H9 (cell line): Measurements from ENCODE around the gene HECW1. TPM values are rescaled to one million over a fixed set of nuclear protein-coding genes. Genes with fewer than 3 reads are reported as not detected.

Experiments used
- DNase-seq: peaks from one replicate; pipeline ENCODE4 v3.0.0-alpha.2; 2017
- H2AFZ ChIP-seq: one replicate; pipeline ENCODE4 v1.6.1; 2013; ENCODE audit warnings: mild to moderate bottlenecking, low read length, control low read depth, moderate library complexity
- H2AK5ac ChIP-seq: 2 replicates; pipeline ENCODE4 v1.6.1; 2013; ENCODE audit warnings: low read length, control low read depth, mixed read lengths; ENCODE audit not compliant: insufficient read length
- H2BK120ac ChIP-seq: one replicate; pipeline ENCODE4 v1.6.1; 2013; ENCODE audit warnings: low read depth, mild to moderate bottlenecking, low read length, control low read depth, inconsistent platforms; ENCODE audit not compliant: poor library complexity, severe bottlenecking
- H2BK12ac ChIP-seq: 2 replicates; pipeline ENCODE4 v1.6.1; 2013; ENCODE audit warnings: low read length, control low read depth, mixed read lengths, low read depth; ENCODE audit not compliant: insufficient read length
- H2BK15ac ChIP-seq: 2 replicates; pipeline ENCODE4 v1.6.1; 2013; ENCODE audit warnings: low read depth, low read length, control low read depth
- H2BK20ac ChIP-seq: one replicate; pipeline ENCODE4 v1.6.1; 2013; ENCODE audit warnings: low read depth, mild to moderate bottlenecking, low read length, control low read depth, inconsistent platforms; ENCODE audit not compliant: poor library complexity, severe bottlenecking
- H2BK5ac ChIP-seq: 2 replicates; pipeline ENCODE4 v1.6.1; 2013; ENCODE audit warnings: low read length, control low read depth, mixed read lengths; ENCODE audit not compliant: insufficient read length
- H3K14ac ChIP-seq: 2 replicates; pipeline ENCODE4 v1.6.1; 2013; ENCODE audit warnings: low read length, control low read depth; ENCODE audit not compliant: insufficient read depth
- H3K18ac ChIP-seq: 2 replicates; pipeline ENCODE4 v1.6.1; 2013; ENCODE audit warnings: low read depth, mild to moderate bottlenecking, mixed read lengths, low read length, control low read depth; ENCODE audit not compliant: insufficient read length
- H3K23ac ChIP-seq: 2 replicates; pipeline ENCODE4 v1.6.1; 2013; ENCODE audit warnings: low read length, control low read depth, mixed read lengths, low read depth; ENCODE audit not compliant: insufficient read length
- H3K23me2 ChIP-seq: 2 replicates; pipeline ENCODE4 v1.6.1; 2013; ENCODE audit warnings: low read depth, mild to moderate bottlenecking, mixed read lengths, low read length, control low read depth; ENCODE audit not compliant: insufficient read length, poor library complexity, severe bottlenecking
- H3K27ac ChIP-seq: 2 replicates; pipeline ENCODE4 v1.5.1; 2013; ENCODE audit warnings: low read length, control low read depth, mixed read lengths, low read depth; ENCODE audit not compliant: insufficient read length
- H3K27me3 ChIP-seq: 2 replicates; pipeline ENCODE4 v1.6.1; 2013; ENCODE audit warnings: low read length, control low read depth, inconsistent platforms; ENCODE audit not compliant: insufficient read depth
- H3K4ac ChIP-seq: 2 replicates; pipeline ENCODE4 v1.6.1; 2013; ENCODE audit warnings: low read depth, mild to moderate bottlenecking, control low read depth, inconsistent platforms, low read length, moderate library complexity
- H3K4me1 ChIP-seq: 2 replicates; pipeline ENCODE4 v1.6.1; 2013; ENCODE audit warnings: low read length, control low read depth, inconsistent platforms; ENCODE audit not compliant: insufficient read depth
- H3K4me2 ChIP-seq: 2 replicates; pipeline ENCODE4 v1.6.1; 2013; ENCODE audit warnings: low read length, control low read depth, mixed read lengths; ENCODE audit not compliant: insufficient read length, insufficient read depth
- H3K56ac ChIP-seq: 2 replicates; pipeline ENCODE4 v1.6.1; 2013; ENCODE audit warnings: low read depth, mild to moderate bottlenecking, mixed read lengths, low read length, control low read depth; ENCODE audit not compliant: insufficient read length
- H3K79me1 ChIP-seq: 2 replicates; pipeline ENCODE4 v1.6.1; 2013; ENCODE audit warnings: low read depth, mild to moderate bottlenecking, moderate library complexity, low read length, control low read depth, inconsistent platforms; ENCODE audit not compliant: insufficient read depth, poor library complexity, severe bottlenecking
- H3K79me2 ChIP-seq: 2 replicates; pipeline ENCODE4 v1.6.1; 2013; ENCODE audit warnings: low read length, control low read depth, inconsistent platforms; ENCODE audit not compliant: insufficient read depth
- H3K9ac ChIP-seq: 2 replicates; pipeline ENCODE4 v1.6.1; 2013; ENCODE audit warnings: low read length, control low read depth, mixed read lengths; ENCODE audit not compliant: insufficient read length; ENCODE audit errors: extremely low read depth
- H3K9me3 ChIP-seq: one replicate; pipeline ENCODE4 v1.6.1; 2013; ENCODE audit warnings: low read depth, low read length, inconsistent platforms; ENCODE audit not compliant: control insufficient read depth
- H3T11ph ChIP-seq: one replicate; pipeline ENCODE4 v1.6.1; 2013; ENCODE audit warnings: mild to moderate bottlenecking, low read length, control low read depth, inconsistent platforms
- H4K20me1 ChIP-seq: one replicate; pipeline ENCODE4 v1.6.1; 2013; ENCODE audit not compliant: control insufficient read depth, insufficient read length, insufficient read depth
- H4K5ac ChIP-seq: 2 replicates; pipeline ENCODE4 v1.6.1; 2013; ENCODE audit warnings: low read depth, mild to moderate bottlenecking, mixed read lengths, low read length, control low read depth; ENCODE audit not compliant: insufficient read length
- H4K8ac ChIP-seq: replicated peaks from 2 replicates; pipeline ENCODE4 v1.6.1; 2013; ENCODE audit warnings: low read length, control low read depth, mixed read lengths, low read depth; ENCODE audit not compliant: insufficient read length
- H4K91ac ChIP-seq: 2 replicates; pipeline ENCODE4 v1.6.1; 2013; ENCODE audit warnings: low read depth, mild to moderate bottlenecking, moderate library complexity, mixed read lengths, low read length, control low read depth; ENCODE audit not compliant: insufficient read length
- H3K27ac Mint-ChIP-seq, 3 experiments: 2 replicates in 2 of 3; 3 replicates in 1 of 3; pipeline ENCODE4 v1.8.0; 2020 to 2021; ENCODE audit warnings: mixed read lengths in 3 of 3, mild to moderate bottlenecking in 1 of 3, moderate library complexity in 1 of 3
- H3K27me3 Mint-ChIP-seq: 2 replicates; pipeline ENCODE4 v1.8.0; 2021; ENCODE audit warnings: low read depth, mild to moderate bottlenecking, moderate library complexity, mixed read lengths
- H3K36me3 Mint-ChIP-seq, 3 experiments: 2 replicates in 2 of 3; 3 replicates in 1 of 3; pipeline ENCODE4 v1.8.0; 2020 to 2021; ENCODE audit warnings: low read depth in 3 of 3, mixed read lengths in 3 of 3; ENCODE audit not compliant: insufficient read depth in 1 of 3
- H3K4me1 Mint-ChIP-seq, 2 experiments: 2 replicates each; pipeline ENCODE4 v1.8.0; 2020; ENCODE audit warnings: mixed read lengths in 2 of 2
- H3K4me3 Mint-ChIP-seq, 2 experiments: 2 replicates in 1 of 2; 3 replicates in 1 of 2; pipeline ENCODE4 v1.8.0; 2020 to 2021; ENCODE audit warnings: mild to moderate bottlenecking in 2 of 2, mixed read lengths in 2 of 2, moderate library complexity in 1 of 2
- H3K9me3 Mint-ChIP-seq, 2 experiments: 2 replicates in 1 of 2; 3 replicates in 1 of 2; pipeline ENCODE4 v1.8.0; 2020; ENCODE audit warnings: mild to moderate bottlenecking in 2 of 2, mixed read lengths in 2 of 2, moderate library complexity in 1 of 2
- WGBS: extraction: QIAGEN DNeasy Blood & Tissue Kit; methylation state at CpG from one replicate; pipeline ENCODE4 v1.1.7; 2013; ENCODE audit warnings: missing lambda C conversion rate, low lambda C conversion rate, mixed read lengths; ENCODE audit not compliant: insufficient read length; ENCODE audit errors: extremely low coverage; 5-methylcytosine and 5-hydroxymethylcytosine counted together
- total RNA-seq: library from RNA; stranded (reverse); gene quantifications from 2 replicates; pipeline ENCODE4 v1.2.1, GENCODE V29; 2021
- TF ChIP-seq, protein P1 (sequence below): fragments of 200-600 bp; sonication (generic); conservative IDR thresholded peaks from 3 replicates; pipeline ENCODE4 v1.8.0; 2021; ENCODE audit warnings: antibody characterized with exemption, mild to moderate bottlenecking

The HECW1 gene
- total RNA-seq, 1 experiment from 2014 or later = 5.0 TPM

GRCh38 chr7:43568529-43568928 lies 456.1 kb downstream of the HECW1 start:
- no peaks in the 10 kb centered on the region for H3K4me1 ChIP-seq
- no peak overlapping the region for H3T11ph ChIP-seq
- no peak overlapping the region for H2BK20ac ChIP-seq
- Mint-ChIP-seq H3K27ac (no peak overlapping the region; a peak in 1 of 7 replicates), H3K36me3 (no peaks in the 10 kb centered on the region), H3K9me3 (no peaks in the 10 kb centered on the region), H3K4me1 (no peaks in the 10 kb centered on the region), H3K4me3 (no peak overlapping the region), H3K27me3 (no peaks in the 10 kb centered on the region)
- no peaks in the 10 kb centered on the region for H4K20me1 ChIP-seq
- no peak overlapping the region for H3K27ac ChIP-seq
- no peak overlapping the region for H4K5ac ChIP-seq
- no peak overlapping the region for H3K18ac ChIP-seq
- DNase-seq = no peak
- no peaks in the 10 kb centered on the region for H3K79me1 ChIP-seq
- H2AK5ac ChIP-seq = no peak overlapping the region
- no peak overlapping the region for H3K14ac ChIP-seq
- no peaks in the 10 kb centered on the region for H3K79me2 ChIP-seq
- H2BK12ac ChIP-seq = no peak overlapping the region
- no peak overlapping the region for H3K4ac ChIP-seq
- H3K9ac ChIP-seq = no peak overlapping the region
- no peak overlapping the region for H3K23ac ChIP-seq
- no peak overlapping the region for H2BK120ac ChIP-seq
- no CpG with 5 or more reads among the region's 6 CpGs for WGBS
- H3K4me2 ChIP-seq = no peak overlapping the region
- no peaks in the 10 kb centered on the region for H3K27me3 ChIP-seq
- no peaks in the 10 kb centered on the region for H3K23me2 ChIP-seq
- no peak overlapping the region for H2BK15ac ChIP-seq
- no peak overlapping the region for H3K56ac ChIP-seq
- H2BK5ac ChIP-seq = no peak overlapping the region
- TF ChIP-seq, protein P1, sequence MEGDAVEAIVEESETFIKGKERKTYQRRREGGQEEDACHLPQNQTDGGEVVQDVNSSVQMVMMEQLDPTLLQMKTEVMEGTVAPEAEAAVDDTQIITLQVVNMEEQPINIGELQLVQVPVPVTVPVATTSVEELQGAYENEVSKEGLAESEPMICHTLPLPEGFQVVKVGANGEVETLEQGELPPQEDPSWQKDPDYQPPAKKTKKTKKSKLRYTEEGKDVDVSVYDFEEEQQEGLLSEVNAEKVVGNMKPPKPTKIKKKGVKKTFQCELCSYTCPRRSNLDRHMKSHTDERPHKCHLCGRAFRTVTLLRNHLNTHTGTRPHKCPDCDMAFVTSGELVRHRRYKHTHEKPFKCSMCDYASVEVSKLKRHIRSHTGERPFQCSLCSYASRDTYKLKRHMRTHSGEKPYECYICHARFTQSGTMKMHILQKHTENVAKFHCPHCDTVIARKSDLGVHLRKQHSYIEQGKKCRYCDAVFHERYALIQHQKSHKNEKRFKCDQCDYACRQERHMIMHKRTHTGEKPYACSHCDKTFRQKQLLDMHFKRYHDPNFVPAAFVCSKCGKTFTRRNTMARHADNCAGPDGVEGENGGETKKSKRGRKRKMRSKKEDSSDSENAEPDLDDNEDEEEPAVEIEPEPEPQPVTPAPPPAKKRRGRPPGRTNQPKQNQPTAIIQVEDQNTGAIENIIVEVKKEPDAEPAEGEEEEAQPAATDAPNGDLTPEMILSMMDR = no peak
- no peak overlapping the region for H4K8ac ChIP-seq
- H3K9me3 ChIP-seq = no peaks in the 10 kb centered on the region
- no peak overlapping the region for H4K91ac ChIP-seq
- no peak overlapping the region for H2AFZ ChIP-seq
